OCI-LY7 (cell line): ENCODE data around the gene GNG7.

ENCODE experiments used
- CTCF ChIP-seq: fragments of 200-600 bp; sonication (generic); conservative IDR thresholded peaks from 2 replicates; pipeline ENCODE4 v1.5.1; 2014; ENCODE audit warnings: mild to moderate bottlenecking, antibody characterized with exemption, low read length, moderate library complexity, mixed read lengths
- EZH2phosphoT487 ChIP-seq: fragments of 200-600 bp; sonication (generic); IDR thresholded peaks from 2 replicates; pipeline ENCODE4 v1.6.1; 2018; ENCODE audit warnings: low read depth, borderline replicate concordance, mild to moderate bottlenecking, mixed run types, antibody characterized with exemption, low read length, moderate library complexity, mixed read lengths

GRCh38 chr19:2717638-2718541, 15.4 kb upstream of the GNG7 start:
- no peak for TF ChIP-seq CTCF
- no peak for TF ChIP-seq EZH2phosphoT487
